Endothelial cell of umbilical vein (primary cell): Measurements from ENCODE around the gene MCF2L. TPM values are rescaled to one million over a fixed set of nuclear protein-coding genes. Genes with fewer than 3 reads are reported as not detected.

Experiments used
- BruUV-seq: library from RNA; stranded (reverse); fragments of 400-500 nt; replicated peaks from 2 replicates; lab custom pipeline; 2021; lab: Mats Ljungman, UMichigan
- CTCF ChIA-PET: fragments of 300-600, 350-600 bp; sonication (Branson Sonifier 250); formaldehyde crosslinking; loops from one replicate; lab custom pipeline; 2021; ENCODE audit warnings: antibody characterized with exemption, inconsistent platforms; lab: Charles Lee
- POLR2A ChIA-PET: fragments of 300-600, 350-600 bp; sonication (Branson Sonifier 250); formaldehyde crosslinking; loops from one replicate; lab custom pipeline; 2021; ENCODE audit warnings: antibody characterized with exemption, inconsistent platforms; lab: Charles Lee
- DNase-seq: peaks from one replicate; pipeline ENCODE4 v3.0.0-alpha.2; 2011; ENCODE audit warnings: low read depth, low spot score
- FAIRE-seq: peaks from 2 replicates; lab custom pipeline; 2011; peaks lifted over from hg19 to GRCh38; lab: Jason Lieb, UNC
- H2AFZ ChIP-seq: 2 replicates; pipeline ENCODE4 v1.6.0; 2012; ENCODE audit warnings: low read depth, low read length, control low read depth, inconsistent platforms
- H3K27ac ChIP-seq: 2 replicates; pipeline ENCODE4 v1.5.1; 2011; ENCODE audit warnings: low read depth, mild to moderate bottlenecking, control low read depth, low read length, moderate library complexity; ENCODE audit not compliant: insufficient read depth
- H3K27me3 ChIP-seq, 2 experiments: 2 replicates each; pipeline versions ENCODE4 v1.6.0 to v1.6.1; 2011; ENCODE audit warnings: low read length in 2 of 2, mixed read lengths in 1 of 2; ENCODE audit not compliant: control insufficient read depth in 2 of 2, insufficient read depth in 2 of 2
- H3K36me3 ChIP-seq, 2 experiments: 2 replicates in 1 of 2; 3 replicates in 1 of 2; pipeline ENCODE4 v1.5.1; 2011; ENCODE audit warnings: low read length in 2 of 2, mild to moderate bottlenecking in 1 of 2, moderate library complexity in 1 of 2; ENCODE audit not compliant: control insufficient read depth in 2 of 2, insufficient read depth in 2 of 2; ENCODE audit errors: extremely low read depth in 1 of 2
- H3K4me1 ChIP-seq: 3 replicates; pipeline ENCODE4 v1.5.1; 2011; ENCODE audit warnings: mild to moderate bottlenecking, low read length; ENCODE audit not compliant: control insufficient read depth, insufficient read depth; ENCODE audit errors: extremely low read depth
- H3K4me2 ChIP-seq: 2 replicates; pipeline ENCODE4 v1.6.1; 2011; ENCODE audit warnings: low read length, control low read depth, mixed read lengths; ENCODE audit not compliant: insufficient read depth
- H3K4me3 ChIP-seq, 3 experiments: fragments of 200-600 bp in 1 of 3; sonication (generic), shearing (Covaris generic) in 1 of 3; replicated peaks in 1 of 3; 2 replicates each; pipeline ENCODE4 v1.5.1; 2011 to 2016; ENCODE audit warnings: control low read depth in 3 of 3, low read length in 3 of 3, mild to moderate bottlenecking in 2 of 3, inconsistent platforms in 1 of 3, low read depth in 1 of 3, moderate library complexity in 1 of 3; ENCODE audit not compliant: insufficient read depth in 1 of 3
- H3K79me2 ChIP-seq: 2 replicates; pipeline ENCODE4 v1.6.0; 2012; ENCODE audit warnings: low read length, inconsistent platforms; ENCODE audit not compliant: control insufficient read depth, insufficient read depth
- H3K9ac ChIP-seq: replicated peaks from 2 replicates; pipeline ENCODE3; 2011; ENCODE audit warnings: low read length, control low read depth; ENCODE audit not compliant: insufficient read depth; ENCODE audit errors: extremely low read depth
- H3K9me1 ChIP-seq: replicated peaks from 3 replicates; pipeline ENCODE4 v1.6.0; 2011; ENCODE audit warnings: mild to moderate bottlenecking, low read length; ENCODE audit not compliant: control insufficient read depth, insufficient read depth; ENCODE audit errors: extremely low read depth
- H3K9me3 ChIP-seq: replicated peaks from 2 replicates; pipeline ENCODE4 v1.5.1; 2012; ENCODE audit warnings: low read length, inconsistent platforms; ENCODE audit not compliant: control insufficient read depth, insufficient read depth
- H4K20me1 ChIP-seq: replicated peaks from 2 replicates; pipeline ENCODE3; 2011; ENCODE audit warnings: mild to moderate bottlenecking, low read length; ENCODE audit not compliant: control insufficient read depth, insufficient read depth; ENCODE audit errors: extremely low read depth
- EZH2 ChIP-seq: IDR thresholded peaks from 2 replicates; pipeline ENCODE4 v1.6.1; 2012; ENCODE audit warnings: borderline replicate concordance, low read depth, mild to moderate bottlenecking, moderate library complexity, low read length, inconsistent platforms; ENCODE audit not compliant: severe bottlenecking
- FOS ChIP-seq: IDR thresholded peaks from 2 replicates; pipeline ENCODE4 v1.6.1; 2011; ENCODE audit warnings: mild to moderate bottlenecking, low read length, moderate library complexity, borderline replicate concordance; ENCODE audit not compliant: insufficient read depth
- GATA2 ChIP-seq: IDR thresholded peaks from 2 replicates; pipeline ENCODE4 v1.7.0; 2011; ENCODE audit warnings: low read depth, mild to moderate bottlenecking, moderate library complexity, mixed read lengths, low read length; ENCODE audit not compliant: insufficient read length, insufficient read depth
- JUN ChIP-seq: IDR thresholded peaks from 2 replicates; pipeline ENCODE4 v1.6.1; 2011; ENCODE audit warnings: borderline replicate concordance, low read depth; ENCODE audit not compliant: insufficient read length, insufficient read depth
- MAX ChIP-seq: IDR thresholded peaks from 2 replicates; pipeline ENCODE4 v1.6.1; 2011; ENCODE audit not compliant: insufficient read depth, insufficient read length
- MYC ChIP-seq: IDR thresholded peaks from one replicate; pipeline ENCODE4 v1.6.1; 2011; ENCODE audit warnings: mild to moderate bottlenecking, low read depth, low read length
- POLR2A ChIP-seq: IDR thresholded peaks from 2 replicates; pipeline ENCODE4 v1.6.1; 2012; ENCODE audit warnings: low read depth, mild to moderate bottlenecking, control low read depth, low read length
- POLR2AphosphoS5 ChIP-seq: IDR thresholded peaks from 2 replicates; pipeline ENCODE4 v1.6.1; 2012; ENCODE audit warnings: low read depth, mild to moderate bottlenecking, control low read depth, low read length, moderate library complexity; ENCODE audit not compliant: insufficient read depth
- dilution Hi-C: fragments of 300-500 bp; cut with MboI; formaldehyde crosslinking; loops from one replicate; pipeline ENCODE4 v1.15.0; 2019; ENCODE audit warnings: low sequenced_read_pairs; ENCODE audit not compliant: extremely low pct_ligation_motif_present
- intact Hi-C: fragments of 100-400 bp; cut with micrococcal nuclease; formaldehyde crosslinking; loops from one replicate; pipeline ENCODE4 v1.10.0; 2022
- polyA plus RNA-seq, 4 experiments: library from polyadenylated mRNA; depleted of rRNA in 3 of 4; stranded (reverse) in 3 of 4; unstranded in 1 of 4; fragments of >200 nt; gene quantifications; 2 replicates each; pipeline versions ENCODE4 v1.2.1 to v1.2.3, GENCODE V29; 2011 to 2012; ENCODE audit warnings: missing spikeins in 1 of 4
- total RNA-seq: library from RNA; stranded (reverse); gene quantifications from 2 replicates; pipeline ENCODE4 v1.2.3, GENCODE V29; 2021
- TF ChIP-seq, protein P1 (sequence below), 2 donors: IDR thresholded peaks; 1 replicate in 1 of 2; 2 replicates in 1 of 2; pipeline ENCODE4 v1.5.1; 2011; ENCODE audit warnings: low read length in 2 of 2, mild to moderate bottlenecking in 2 of 2, moderate library complexity in 2 of 2, control low read depth in 1 of 2, inconsistent platforms in 1 of 2, low read depth in 1 of 2; ENCODE audit not compliant: insufficient read depth in 1 of 2; ENCODE audit errors: extremely low read depth in 1 of 2

Gene MCF2L
- total and polyA plus RNA-seq, 2 donors (not counting 3 experiments of a cell fraction or from before 2014, with no cell fraction given) = 0.33 to 0.58 TPM

- no peaks in the 10 kb centered on the region for H3K36me3 ChIP-seq
- POLR2A ChIA-PET = no interaction called here
- no peak overlapping the region for H3K9ac ChIP-seq
- H3K4me2 ChIP-seq = no peak overlapping the region
- H4K20me1 ChIP-seq = no peaks in the 10 kb centered on the region
- H3K4me3 ChIP-seq = no peak overlapping the region
- H3K79me2 ChIP-seq = no peaks in the 10 kb centered on the region
- no peak for TF ChIP-seq JUN
- no peak for TF ChIP-seq MYC
- TF ChIP-seq, protein P1, sequence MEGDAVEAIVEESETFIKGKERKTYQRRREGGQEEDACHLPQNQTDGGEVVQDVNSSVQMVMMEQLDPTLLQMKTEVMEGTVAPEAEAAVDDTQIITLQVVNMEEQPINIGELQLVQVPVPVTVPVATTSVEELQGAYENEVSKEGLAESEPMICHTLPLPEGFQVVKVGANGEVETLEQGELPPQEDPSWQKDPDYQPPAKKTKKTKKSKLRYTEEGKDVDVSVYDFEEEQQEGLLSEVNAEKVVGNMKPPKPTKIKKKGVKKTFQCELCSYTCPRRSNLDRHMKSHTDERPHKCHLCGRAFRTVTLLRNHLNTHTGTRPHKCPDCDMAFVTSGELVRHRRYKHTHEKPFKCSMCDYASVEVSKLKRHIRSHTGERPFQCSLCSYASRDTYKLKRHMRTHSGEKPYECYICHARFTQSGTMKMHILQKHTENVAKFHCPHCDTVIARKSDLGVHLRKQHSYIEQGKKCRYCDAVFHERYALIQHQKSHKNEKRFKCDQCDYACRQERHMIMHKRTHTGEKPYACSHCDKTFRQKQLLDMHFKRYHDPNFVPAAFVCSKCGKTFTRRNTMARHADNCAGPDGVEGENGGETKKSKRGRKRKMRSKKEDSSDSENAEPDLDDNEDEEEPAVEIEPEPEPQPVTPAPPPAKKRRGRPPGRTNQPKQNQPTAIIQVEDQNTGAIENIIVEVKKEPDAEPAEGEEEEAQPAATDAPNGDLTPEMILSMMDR (IDR thresholded peaks at IDR 0.05; ENCODE audit: extremely low read depth in 1 of 2, insufficient read depth in 1 of 2, low read depth in 1 of 2, low read length in 2 of 2) = no peak
- no peak for TF ChIP-seq MAX
- no peak for TF ChIP-seq EZH2
- no peak for TF ChIP-seq POLR2AphosphoS5
- TF ChIP-seq GATA2 = no peak
- TF ChIP-seq POLR2A = no peak
- no peak for TF ChIP-seq FOS
- intact Hi-C loops = no loop called here
- dilution Hi-C loops = no loop called here
- no peaks in the 10 kb centered on the region for H3K4me1 ChIP-seq
- no TSS peak for BruUV-seq
- no peak overlapping the region for H2AFZ ChIP-seq
- H3K27ac ChIP-seq = no peak overlapping the region
- FAIRE-seq (no peak), DNase-seq (no peak)
- H3K27me3 ChIP-seq = no peaks in the 10 kb centered on the region
- H3K9me1 ChIP-seq = no peaks in the 10 kb centered on the region
- H3K9me3 ChIP-seq = no peaks in the 10 kb centered on the region
- CTCF ChIA-PET = no interaction called here
Measured at GRCh38 chr13:113062691-113063090, 93.7 kb downstream of the MCF2L start.
